Measurements from ENCODE around the gene TNFRSF25. TPM values are rescaled to one million over a fixed set of nuclear protein-coding genes. Genes with fewer than 3 reads are reported as not detected.

The TNFRSF25 gene
- total RNA-seq, 4 donors from 2014 or later: 4.2 to 11.2 (median 8.8) TPM

- Histone ChIP-seq H3K27me3 (peaks cover 33% of the 10 kb centered on the region), H3K36me3 (no peaks in the 10 kb centered on the region), H3K4me1 (peaks cover 0 to 44% (median 16%) of the 10 kb centered on the region in 3 donors), H3K27ac (peak overlapping the region in 3 of 4 donors; percentile 31 to 69 (median 51)), H3K4me3 (peak overlapping the region; percentile 2 to 52), H3K9me3 (no peaks in the 10 kb centered on the region)
- WGBS, 2 donors (ENCODE audit: low coverage in 1 of 2): no CpG with 5 or more reads among the region's 80 CpGs
- TF ChIP-seq CTCF (IDR thresholded peaks at IDR 0.05) (no peak), EP300 (IDR thresholded peaks at IDR 0.05) (no peak), POLR2A (IDR thresholded peaks at IDR 0.05) (no peak), POLR2AphosphoS5 (IDR thresholded peaks at IDR 0.05) (no peak)
- no peak for ATAC-seq
Measured at GRCh38 chr1:6485168-6486101, 19.5 kb upstream of the TNFRSF25 start.

GRCh38 chr1:6484826-6485167 lies 18.8 kb upstream of the TNFRSF25 start:
- Histone ChIP-seq H3K36me3 (no peaks in the 10 kb centered on the region), H3K27me3 (peaks cover 33% of the 10 kb centered on the region), H3K9me3 (no peaks in the 10 kb centered on the region), H3K27ac (peak overlapping the region in 3 of 4 donors; percentile 31 to 69 (median 51)), H3K4me3 (peak overlapping the region in 1 of 2 donors; percentile 52), H3K4me1 (peaks cover 0 to 38% (median 11%) of the 10 kb centered on the region in 3 donors)
- 24% methylated on average over 2 of the region's 13 CpGs; no CpG with 5 or more reads in 1 of the 2 donors for WGBS, 2 donors (ENCODE audit: low coverage in 1 of 2)
- no peak for ATAC-seq
- TF ChIP-seq POLR2A (IDR thresholded peaks at IDR 0.05) (no peak), CTCF (IDR thresholded peaks at IDR 0.05) (no peak), EP300 (IDR thresholded peaks at IDR 0.05) (no peak), POLR2AphosphoS5 (IDR thresholded peaks at IDR 0.05) (no peak)

GRCh38 chr1:6483761-6484117 lies 17.8 kb upstream of the TNFRSF25 start:
- Histone ChIP-seq H3K27ac (no peak overlapping the region), H3K4me3 (no peak overlapping the region), H3K9me3 (no peaks in the 10 kb centered on the region), H3K27me3 (peaks cover 28% of the 10 kb centered on the region), H3K4me1 (peaks cover 0 to 28% (median 11%) of the 10 kb centered on the region in 3 donors), H3K36me3 (no peaks in the 10 kb centered on the region)
- no CpG with 5 or more reads among the region's 7 CpGs for WGBS, 2 donors (ENCODE audit: low coverage in 1 of 2)
- TF ChIP-seq EP300 (IDR thresholded peaks at IDR 0.05) (no peak), POLR2A (IDR thresholded peaks at IDR 0.05) (no peak), POLR2AphosphoS5 (IDR thresholded peaks at IDR 0.05) (no peak), CTCF (IDR thresholded peaks at IDR 0.05) (no peak)
- no peak for ATAC-seq

- 82% methylated on average over 5 of the region's 14 CpGs; no CpG with 5 or more reads in 1 of the 2 donors for WGBS, 2 donors (ENCODE audit: low coverage in 1 of 2)
- Histone ChIP-seq H3K36me3 (no peaks in the 10 kb centered on the region), H3K4me3 (no peak overlapping the region), H3K4me1 (peaks cover 0 to 28% (median 11%) of the 10 kb centered on the region in 3 donors), H3K27me3 (peaks cover 26% of the 10 kb centered on the region), H3K9me3 (no peaks in the 10 kb centered on the region), H3K27ac (no peak overlapping the region)
- ATAC-seq: no peak
- TF ChIP-seq POLR2A (IDR thresholded peaks at IDR 0.05) (no peak), CTCF (IDR thresholded peaks at IDR 0.05) (no peak), POLR2AphosphoS5 (IDR thresholded peaks at IDR 0.05) (no peak), EP300 (IDR thresholded peaks at IDR 0.05) (no peak)
Measured at GRCh38 chr1:6483017-6483760, 17.2 kb upstream of the TNFRSF25 start.
